OCI-LY3 (cell line): ENCODE data around the gene HS6ST1.

Experiments
- H2AFZ ChIP-seq: fragments of 200-600, 300-600 bp; shearing (Covaris generic); 2 replicates; pipeline ENCODE4 v1.6.0; 2014; ENCODE audit warnings: antibody characterized with exemption, low read depth, low read length
- H3K27ac ChIP-seq: fragments of 200-600, 300-600 bp; sonication (generic); 2 replicates; pipeline ENCODE4 v1.5.1; 2014; ENCODE audit warnings: mild to moderate bottlenecking, low read length, moderate library complexity, mixed read lengths
- H3K27me3 ChIP-seq: fragments of 200-600, 300-600 bp; sonication (generic); 2 replicates; pipeline ENCODE4 v1.6.1; 2014; ENCODE audit warnings: low read depth, low read length, mixed read lengths
- H3K36me3 ChIP-seq: fragments of 200-600, 300-600 bp; sonication (generic); replicated peaks from 2 replicates; pipeline ENCODE3; 2014; ENCODE audit warnings: low read depth, low read length, mixed read lengths
- H3K4me1 ChIP-seq: fragments of 300-600, 200-600 bp; sonication (generic); 2 replicates; pipeline ENCODE4 v1.6.1; 2014; ENCODE audit warnings: low read length, mixed read lengths
- H3K4me2 ChIP-seq: fragments of 200-600, 300-600 bp; sonication (generic); 2 replicates; pipeline ENCODE4 v1.6.1; 2014; ENCODE audit warnings: low read length, mixed read lengths
- H3K4me3 ChIP-seq: fragments of 300-600, 200-600 bp; sonication (generic); 2 replicates; pipeline ENCODE4 v1.5.1; 2014; ENCODE audit warnings: antibody characterized with exemption, mild to moderate bottlenecking, low read length, moderate library complexity
- H3K79me2 ChIP-seq: fragments of 300-600, 200-600 bp; shearing (Covaris generic); 2 replicates; pipeline ENCODE4 v1.6.1; 2014; ENCODE audit warnings: mild to moderate bottlenecking, low read length, mixed read lengths
- H3K9ac ChIP-seq: fragments of 300-600, 200-600 bp; shearing (Covaris generic); 2 replicates; pipeline ENCODE4 v1.6.0; 2014; ENCODE audit warnings: mild to moderate bottlenecking, low read length, moderate library complexity
- H3K9me3 ChIP-seq: fragments of 200-600, 300-600 bp; shearing (Covaris generic); 2 replicates; pipeline ENCODE4 v1.6.1; 2014; ENCODE audit warnings: low read length, mixed read lengths; ENCODE audit not compliant: insufficient read depth
- H4K20me1 ChIP-seq: fragments of 200-600, 300-600 bp; sonication (generic); 2 replicates; pipeline ENCODE4 v1.6.1; 2016; ENCODE audit warnings: low read length, mixed read lengths; ENCODE audit not compliant: insufficient read depth
- CTCF ChIP-seq: fragments of 200-600, 300-600 bp; sonication (generic); IDR thresholded peaks from 2 replicates; pipeline ENCODE4 v1.5.1; 2014; ENCODE audit warnings: antibody characterized with exemption, low read length, low read depth
- EZH2phosphoT487 ChIP-seq: fragments of 200-600 bp; shearing (Covaris generic); IDR thresholded peaks from 2 replicates; pipeline ENCODE4 v1.6.1; 2018; ENCODE audit warnings: antibody characterized with exemption, mixed run types, low read depth

HS6ST1 gene

GRCh38 chr2:128306081-128306930 lies 12.4 kb downstream of the HS6ST1 start:
- Histone ChIP-seq H2AFZ (no peak overlapping the region), H4K20me1 (peaks cover 100% of the 10 kb centered on the region), H3K9ac (no peak overlapping the region), H3K27me3 (no peaks in the 10 kb centered on the region), H3K36me3 (no peaks in the 10 kb centered on the region), H3K9me3 (no peaks in the 10 kb centered on the region), H3K4me3 (no peak overlapping the region), H3K4me2 (peak overlapping the region; percentile 41), H3K4me1 (peaks cover 41% of the 10 kb centered on the region), H3K27ac (no peak overlapping the region), H3K79me2 (peaks cover 80% of the 10 kb centered on the region)
- TF ChIP-seq EZH2phosphoT487 (no peak), CTCF (no peak)

- Histone ChIP-seq H3K79me2 (peaks cover 77% of the 10 kb centered on the region), H3K27me3 (no peaks in the 10 kb centered on the region), H3K4me2 (peak overlapping the region; percentile 41), H3K36me3 (no peaks in the 10 kb centered on the region), H4K20me1 (peaks cover 100% of the 10 kb centered on the region), H3K9me3 (no peaks in the 10 kb centered on the region), H3K27ac (no peak overlapping the region), H3K4me1 (peaks cover 41% of the 10 kb centered on the region), H3K9ac (no peak overlapping the region), H2AFZ (no peak overlapping the region), H3K4me3 (no peak overlapping the region)
- TF ChIP-seq CTCF (no peak), EZH2phosphoT487 (no peak)
Measured at GRCh38 chr2:128305555-128306080, 13.1 kb downstream of the HS6ST1 start.

- peaks cover 41% of the 10 kb centered on the region for H3K4me1 ChIP-seq
- H3K4me3 ChIP-seq = no peak overlapping the region
- no peaks in the 10 kb centered on the region for H3K9me3 ChIP-seq
- no peaks in the 10 kb centered on the region for H3K27me3 ChIP-seq
- peak overlapping the region; percentile 41 for H3K4me2 ChIP-seq
- no peak overlapping the region for H2AFZ ChIP-seq
- peaks cover 100% of the 10 kb centered on the region for H4K20me1 ChIP-seq
- H3K9ac ChIP-seq = no peak overlapping the region
- H3K79me2 ChIP-seq = peaks cover 77% of the 10 kb centered on the region
- TF ChIP-seq EZH2phosphoT487 = no peak
- TF ChIP-seq CTCF = no peak
- no peaks in the 10 kb centered on the region for H3K36me3 ChIP-seq
- H3K27ac ChIP-seq = no peak overlapping the region
Measured at GRCh38 chr2:128304715-128305554, 13.7 kb downstream of the HS6ST1 start.

GRCh38 chr2:128304330-128304714 lies 14.3 kb downstream of the HS6ST1 start:
- no peak overlapping the region for H2AFZ ChIP-seq
- no peak overlapping the region for H3K4me3 ChIP-seq
- no peak for TF ChIP-seq EZH2phosphoT487
- no peak for TF ChIP-seq CTCF
- peaks cover 41% of the 10 kb centered on the region for H3K4me1 ChIP-seq
- no peak overlapping the region for H3K9ac ChIP-seq
- H3K4me2 ChIP-seq = no peak overlapping the region
- H3K36me3 ChIP-seq = no peaks in the 10 kb centered on the region
- H4K20me1 ChIP-seq = peaks cover 100% of the 10 kb centered on the region
- no peak overlapping the region for H3K27ac ChIP-seq
- H3K79me2 ChIP-seq = peaks cover 74% of the 10 kb centered on the region
- no peaks in the 10 kb centered on the region for H3K9me3 ChIP-seq
- H3K27me3 ChIP-seq = no peaks in the 10 kb centered on the region
